MM.1S (cell line): ENCODE data around the gene CCDC172.

ENCODE experiments used
- CTCF ChIP-seq: fragments of 300-600 bp; sonication (generic); IDR thresholded peaks from 2 replicates; pipeline ENCODE4 v1.5.1; 2016; ENCODE audit warnings: antibody characterized with exemption, low read length, mixed read lengths
- EZH2 ChIP-seq: fragments of 300-600 bp; sonication (generic); optimal IDR thresholded peaks from 2 replicates; pipeline ENCODE3; 2017; ENCODE audit warnings: low read depth, mild to moderate bottlenecking, antibody characterized with exemption, low read length, mixed read lengths
- EZH2phosphoT487 ChIP-seq: fragments of 300-600 bp; sonication (generic); IDR thresholded peaks from 2 replicates; pipeline ENCODE4 v1.6.1; 2018; ENCODE audit warnings: antibody characterized with exemption, low read length

GRCh38 chr10:116421815-116422214 is 97.6 kb downstream of the CCDC172 start:
- no peak for TF ChIP-seq CTCF
- TF ChIP-seq EZH2: no peak
- no peak for TF ChIP-seq EZH2phosphoT487
